Measurements from ENCODE around the gene ZC3H12D. TPM values are rescaled to one million over a fixed set of nuclear protein-coding genes. Genes with fewer than 3 reads are reported as not detected.

Gene ZC3H12D
- total and polyA plus RNA-seq, 2 donors (not counting 1 experiment from before 2014, with no cell fraction given): 63.1 to 190 TPM

GRCh38 chr6:149451376-149452036 lies 33.3 kb downstream of the ZC3H12D start:
- H3K27me3 Mint-ChIP-seq: no peaks in the 10 kb centered on the region
- WGBS (ENCODE audit: insufficient coverage): 78% methylated on average over 42 of the region's 47 CpGs
- TF ChIP-seq, protein P1, sequence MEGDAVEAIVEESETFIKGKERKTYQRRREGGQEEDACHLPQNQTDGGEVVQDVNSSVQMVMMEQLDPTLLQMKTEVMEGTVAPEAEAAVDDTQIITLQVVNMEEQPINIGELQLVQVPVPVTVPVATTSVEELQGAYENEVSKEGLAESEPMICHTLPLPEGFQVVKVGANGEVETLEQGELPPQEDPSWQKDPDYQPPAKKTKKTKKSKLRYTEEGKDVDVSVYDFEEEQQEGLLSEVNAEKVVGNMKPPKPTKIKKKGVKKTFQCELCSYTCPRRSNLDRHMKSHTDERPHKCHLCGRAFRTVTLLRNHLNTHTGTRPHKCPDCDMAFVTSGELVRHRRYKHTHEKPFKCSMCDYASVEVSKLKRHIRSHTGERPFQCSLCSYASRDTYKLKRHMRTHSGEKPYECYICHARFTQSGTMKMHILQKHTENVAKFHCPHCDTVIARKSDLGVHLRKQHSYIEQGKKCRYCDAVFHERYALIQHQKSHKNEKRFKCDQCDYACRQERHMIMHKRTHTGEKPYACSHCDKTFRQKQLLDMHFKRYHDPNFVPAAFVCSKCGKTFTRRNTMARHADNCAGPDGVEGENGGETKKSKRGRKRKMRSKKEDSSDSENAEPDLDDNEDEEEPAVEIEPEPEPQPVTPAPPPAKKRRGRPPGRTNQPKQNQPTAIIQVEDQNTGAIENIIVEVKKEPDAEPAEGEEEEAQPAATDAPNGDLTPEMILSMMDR (IDR thresholded peaks at IDR 0.05): no peak
- no peak for TF ChIP-seq EZH2 (IDR thresholded peaks at IDR 0.05; ENCODE audit: borderline replicate concordance, insufficient read depth, low read depth, low read length, poor library complexity, severe bottlenecking)
- peaks cover 14% of the 10 kb centered on the region for H3K4me1 Mint-ChIP-seq
- H3K27ac ChIP-seq (ENCODE audit: low read length in 2 of 2): no peak overlapping the region
- no peaks in the 10 kb centered on the region for H3K9me3 Mint-ChIP-seq (ENCODE audit: insufficient read depth)
- intact Hi-C loops (cut with micrococcal nuclease): loop anchor here (2.0 kb wide), 1 partner anchor 17 kb away; no protein-coding TSS in a partner anchor
- POLR2A ChIA-PET: interaction anchor here (1.2 kb wide), 1 partner anchor 17 kb away, joined by 3 read pairs; no protein-coding TSS in a partner anchor
- H3K4me2 ChIP-seq (replicated peaks; ENCODE audit: low read depth, low read length, poor library complexity, severe bottlenecking): peak overlapping the region; percentile 43
- no peak overlapping the region for H3K4me3 Mint-ChIP-seq
- peaks cover 1 to 76% of the 10 kb centered on the region in 2 experiments for H3K36me3 ChIP-seq (replicated peaks in 1 of 2; ENCODE audit: control extremely low read depth in 1 of 2, control insufficient read depth in 1 of 2, extremely low read depth in 1 of 2, insufficient read depth in 2 of 2, low read length in 1 of 2)
- ATAC-seq (ENCODE audit: low read depth) (peak; percentile 28), DNase-seq (no peak)
- CTCF ChIA-PET: interaction anchor here (0.8 to 1.7 kb wide), 4 partner anchors 16 to 65 kb away, joined by 3 to 7 read pairs (median 4); no protein-coding TSS in a partner anchor
- H3K79me2 ChIP-seq (ENCODE audit: control insufficient read depth, insufficient read depth, low read length): peaks cover 18% of the 10 kb centered on the region
- H3K4me1 ChIP-seq (ENCODE audit: control insufficient read depth in 2 of 2, insufficient read depth in 2 of 2, low read length in 2 of 2): no peaks in the 10 kb centered on the region
- no peak overlapping the region for H3K4me3 ChIP-seq (ENCODE audit: control extremely low read depth in 1 of 5, extremely low read depth in 1 of 5, insufficient read depth in 1 of 5, low read depth in 2 of 5, low read length in 4 of 5)
- H3K27ac Mint-ChIP-seq: peak overlapping the region; percentile 67
- H3K9me3 ChIP-seq (ENCODE audit: control extremely low read depth in 1 of 3, control insufficient read depth in 2 of 3, insufficient read depth in 1 of 3, low read length in 2 of 3): peaks cover 0 to 2% (median 0%) of the 10 kb centered on the region in 3 donors
- no peaks in the 10 kb centered on the region for H3K27me3 ChIP-seq (replicated peaks in 1 of 4; ENCODE audit: control extremely low read depth in 1 of 4, control insufficient read depth in 3 of 4, insufficient read depth in 4 of 4, low read length in 3 of 4)
- peaks cover 28% of the 10 kb centered on the region for H4K20me1 ChIP-seq (ENCODE audit: control insufficient read depth, insufficient read depth, low read length, poor library complexity, severe bottlenecking)
- H3K9ac ChIP-seq (ENCODE audit: low read length): no peak overlapping the region
- no peak overlapping the region for H2AFZ ChIP-seq (ENCODE audit: insufficient read depth, low read depth, low read length, poor library complexity, severe bottlenecking)

Data from B cell (primary cell).